SKM-1 treated with dmso at 0.1 percent for 144 hours (cell line): ENCODE results near the gene TCERG1.

Source experiments
- DNase-seq: peaks from one replicate; lab custom pipeline; 2025; ENCODE audit not compliant: unreplicated experiment; lab: John Stamatoyannopoulos, UW

The TCERG1 gene

DNA sequence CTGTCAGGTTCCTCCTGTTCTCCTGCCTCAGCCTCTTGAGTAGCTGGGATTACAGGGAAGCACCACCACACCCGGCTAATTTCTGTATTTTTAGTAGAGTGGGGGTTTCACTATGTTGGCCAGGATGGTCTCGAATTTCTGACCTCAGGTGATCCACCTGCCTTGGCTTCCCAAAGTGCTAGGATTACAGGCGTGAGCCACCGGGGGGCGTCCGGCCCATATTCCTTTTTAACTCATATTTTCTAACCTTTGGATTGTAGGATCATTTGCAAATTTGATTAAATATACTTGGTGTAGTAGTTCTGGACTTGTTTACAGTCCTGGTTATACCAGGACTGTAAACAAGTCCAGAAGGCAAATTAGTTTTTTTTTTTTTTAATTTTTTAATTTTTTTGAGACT, 4.3 kb downstream of the TCERG1 start:
- no peak for DNase-seq

DNA sequence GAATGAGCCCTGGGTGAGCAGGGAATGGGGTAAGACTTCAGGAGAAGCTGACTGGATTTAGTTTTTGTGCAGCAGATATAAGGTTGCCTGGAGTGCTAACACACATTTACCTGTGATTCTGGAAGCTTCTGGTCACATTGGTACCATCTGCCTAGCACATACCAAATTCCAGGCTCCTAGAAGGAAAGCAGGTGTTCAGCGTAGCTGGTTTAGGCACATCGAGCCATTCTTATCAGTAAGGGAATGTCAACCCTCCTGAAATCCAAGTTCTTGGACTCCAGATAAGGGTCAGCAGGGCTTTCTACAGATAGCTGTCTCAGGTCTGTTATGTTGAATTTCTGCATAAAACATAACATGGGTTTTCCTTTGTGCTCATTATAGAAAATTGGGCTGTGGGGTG, 10.3 kb downstream of the TCERG1 start:
- no peak for DNase-seq

DNA sequence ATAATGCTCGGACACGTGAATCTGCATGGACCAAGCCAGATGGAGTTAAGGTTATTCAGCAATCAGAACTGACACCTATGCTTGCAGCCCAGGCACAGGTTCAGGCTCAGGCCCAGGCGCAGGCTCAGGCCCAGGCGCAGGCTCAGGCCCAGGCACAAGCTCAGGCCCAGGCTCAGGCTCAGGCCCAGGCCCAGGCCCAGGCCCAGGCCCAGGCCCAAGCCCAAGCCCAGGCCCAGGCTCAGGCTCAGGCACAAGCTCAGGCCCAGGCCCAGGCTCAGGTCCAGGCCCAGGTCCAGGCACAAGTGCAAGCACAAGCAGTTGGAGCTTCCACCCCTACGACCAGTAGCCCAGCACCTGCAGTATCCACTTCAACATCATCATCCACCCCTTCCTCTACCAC, 11.8 kb downstream of the TCERG1 start:
- DNase-seq, result no peak

DNA sequence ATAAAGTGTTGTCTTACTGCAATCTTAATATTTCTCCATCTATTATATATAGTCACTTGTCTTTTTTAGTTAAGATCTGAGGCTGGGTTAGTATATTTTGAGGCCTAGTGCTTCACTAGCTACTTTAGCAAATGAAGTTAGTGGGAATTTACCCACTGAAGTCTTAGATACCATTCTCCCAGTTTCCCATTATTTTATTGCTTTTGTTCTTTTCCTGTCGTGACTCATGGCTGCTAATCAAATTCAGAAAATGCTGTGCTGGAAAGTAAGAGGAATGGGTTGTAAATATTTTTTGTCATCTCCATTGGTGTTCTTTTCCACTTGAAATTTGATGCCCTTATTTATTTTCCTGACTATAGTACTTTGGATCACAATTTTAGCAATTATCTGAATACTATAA, 14.2 kb downstream of the TCERG1 start:
- DNase-seq, result no peak

DNA sequence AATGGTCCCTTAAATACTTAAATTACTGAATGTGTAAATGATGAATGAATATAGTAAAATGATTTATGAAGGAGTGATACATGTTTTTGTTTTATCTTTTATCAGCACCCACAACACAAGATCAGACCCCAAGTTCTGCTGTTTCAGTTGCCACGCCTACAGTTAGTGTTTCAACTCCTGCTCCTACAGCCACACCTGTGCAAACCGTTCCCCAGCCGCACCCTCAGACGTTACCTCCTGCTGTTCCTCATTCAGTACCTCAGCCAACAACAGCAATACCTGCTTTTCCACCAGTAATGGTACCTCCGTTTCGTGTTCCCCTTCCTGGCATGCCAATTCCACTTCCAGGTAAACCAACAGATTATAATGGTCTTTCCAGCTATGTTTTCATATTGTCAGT, 16.3 kb downstream of the TCERG1 start:
- DNase-seq, result no peak

DNA sequence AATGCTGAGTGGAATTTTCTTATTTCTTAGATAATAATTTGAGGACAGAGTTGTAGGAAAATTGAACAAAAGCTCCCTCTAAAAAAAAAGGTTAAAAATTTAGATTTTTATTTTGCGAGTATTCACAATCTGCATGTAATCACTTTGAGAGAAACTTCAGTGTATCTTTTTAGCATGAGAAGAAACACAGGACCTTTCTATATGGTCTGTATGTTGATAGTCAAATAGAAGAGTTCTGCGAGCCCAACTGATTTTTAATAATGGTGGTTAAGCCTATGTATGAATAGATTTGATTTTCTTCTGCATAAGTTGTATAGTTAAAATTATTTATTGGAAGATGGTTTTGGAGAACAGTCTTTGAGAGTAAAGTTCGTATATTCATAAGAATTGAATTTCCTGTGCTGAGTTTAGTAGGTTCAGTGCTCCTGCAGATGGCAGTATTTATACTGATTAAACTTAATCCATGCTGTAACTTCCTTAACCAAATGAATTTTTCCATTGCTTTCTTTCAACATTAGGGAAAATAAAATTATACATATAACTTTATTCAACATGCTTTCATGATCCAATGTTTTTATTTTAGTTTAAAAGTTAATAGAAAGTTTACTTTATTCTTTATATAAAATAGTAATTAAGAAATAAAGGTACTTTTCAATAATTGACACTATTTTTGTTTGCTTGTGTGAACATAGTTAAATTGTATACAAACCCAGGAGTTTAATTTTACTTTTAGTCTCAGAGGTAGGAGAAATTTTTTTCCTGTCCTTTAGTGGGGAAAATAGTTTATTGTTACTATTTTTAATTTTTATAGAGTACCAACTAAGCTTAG, 19.6 kb downstream of the TCERG1 start:
- no peak for DNase-seq

DNA sequence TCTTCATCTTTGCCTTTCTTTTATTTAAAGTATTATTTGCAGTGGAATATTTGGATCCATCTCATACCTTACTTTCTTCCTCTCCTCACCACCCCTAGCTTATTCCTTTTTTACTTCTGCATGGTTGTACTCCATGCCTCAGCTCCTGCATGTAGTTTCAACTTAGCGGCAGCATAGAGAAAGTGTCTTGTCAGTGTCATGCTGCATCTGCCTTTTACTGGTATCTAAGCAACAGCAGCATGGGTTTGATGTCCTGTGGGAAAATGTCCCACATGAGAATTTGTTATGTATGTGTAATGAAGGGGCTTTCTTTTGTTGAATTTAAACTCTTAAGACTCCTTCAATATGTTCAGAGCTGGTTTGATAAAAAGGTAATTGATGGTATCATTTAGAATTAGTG, 20.6 kb downstream of the TCERG1 start:
- no peak for DNase-seq

DNA sequence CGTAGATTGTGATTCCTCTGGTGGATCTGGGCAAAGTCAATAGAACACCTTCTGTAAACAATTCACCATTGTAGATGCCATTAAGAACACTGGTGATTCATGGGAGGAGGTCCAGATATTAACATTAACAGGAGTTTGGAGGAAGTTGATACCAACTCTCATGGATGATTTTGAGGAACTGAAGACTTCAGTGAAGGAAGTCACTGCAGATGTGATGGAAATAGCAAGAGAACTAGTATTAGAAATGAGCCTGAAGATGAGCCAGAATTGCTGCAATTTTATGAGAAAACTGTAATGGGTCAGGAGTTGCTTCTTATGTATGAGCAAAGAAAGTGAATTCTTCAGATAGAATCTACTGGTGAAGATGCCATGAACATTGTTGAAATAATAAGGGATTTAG, 26.9 kb downstream of the TCERG1 start:
- DNase-seq, result peak; percentile 28

DNA sequence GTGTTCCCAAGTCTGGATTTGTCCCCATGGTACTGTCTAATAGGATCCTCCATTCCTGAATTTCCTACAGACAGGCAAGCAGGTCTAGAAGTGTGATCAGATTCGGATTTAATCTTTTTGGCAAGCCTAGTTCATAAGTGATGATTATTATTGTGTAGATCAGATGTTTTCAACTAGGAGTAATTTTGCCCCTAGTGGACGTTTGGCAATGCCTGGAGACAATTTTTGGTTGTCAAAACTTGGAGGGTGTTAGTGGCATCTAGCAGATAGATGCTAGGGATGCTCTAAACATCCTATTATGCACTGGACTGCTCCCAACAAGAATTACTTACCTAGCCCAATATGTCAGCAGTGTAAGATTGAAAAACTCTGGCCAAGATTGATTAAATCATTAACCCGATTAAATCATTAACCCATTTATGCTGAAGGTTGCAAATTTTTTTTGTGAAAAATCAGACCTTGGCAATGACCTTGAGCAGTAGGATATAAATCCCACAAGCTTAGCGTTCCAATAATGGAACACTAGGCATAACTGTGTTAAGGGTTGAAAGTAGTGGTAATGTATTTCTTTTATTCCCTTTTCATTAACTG, 28.2 kb downstream of the TCERG1 start:
- DNase-seq, result no peak

DNA sequence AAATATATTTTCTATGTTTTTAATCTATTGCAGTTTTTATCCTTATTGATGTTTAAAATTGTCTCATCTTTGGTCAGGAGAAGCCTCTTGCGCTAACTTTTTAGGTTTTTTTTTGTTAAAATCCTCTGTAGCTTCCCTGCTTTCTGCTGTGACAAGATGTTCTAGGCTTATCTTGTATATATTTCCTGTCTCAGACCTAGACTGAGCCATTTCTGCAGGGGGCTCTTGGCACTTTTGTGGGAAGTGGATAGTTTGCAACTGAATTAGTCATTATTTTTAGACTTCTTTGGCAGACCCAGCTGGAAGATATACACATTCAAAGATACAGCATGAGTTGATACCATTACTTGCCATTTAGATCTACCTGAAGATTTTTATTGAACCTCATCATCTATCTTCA, 28.8 kb downstream of the TCERG1 start:
- no peak for DNase-seq

DNA sequence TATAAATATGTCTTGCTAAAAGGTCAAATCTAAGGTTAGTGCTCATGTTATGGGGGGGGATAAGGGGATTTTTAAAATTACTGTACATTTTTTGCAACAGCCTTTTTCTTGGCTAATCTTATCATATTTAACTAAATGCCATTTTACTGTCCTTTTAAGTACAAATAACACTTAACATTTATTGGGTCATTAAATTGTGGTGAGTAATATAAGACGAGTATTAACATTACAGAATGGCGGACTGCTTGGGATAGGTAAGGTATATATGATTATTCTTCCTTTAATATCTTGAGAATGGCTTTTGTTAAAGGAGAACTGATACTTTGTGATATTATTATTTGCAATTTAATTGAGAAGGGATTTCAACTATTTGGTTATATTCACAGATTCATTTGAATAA, 35.6 kb downstream of the TCERG1 start:
- DNase-seq, result no peak

DNA sequence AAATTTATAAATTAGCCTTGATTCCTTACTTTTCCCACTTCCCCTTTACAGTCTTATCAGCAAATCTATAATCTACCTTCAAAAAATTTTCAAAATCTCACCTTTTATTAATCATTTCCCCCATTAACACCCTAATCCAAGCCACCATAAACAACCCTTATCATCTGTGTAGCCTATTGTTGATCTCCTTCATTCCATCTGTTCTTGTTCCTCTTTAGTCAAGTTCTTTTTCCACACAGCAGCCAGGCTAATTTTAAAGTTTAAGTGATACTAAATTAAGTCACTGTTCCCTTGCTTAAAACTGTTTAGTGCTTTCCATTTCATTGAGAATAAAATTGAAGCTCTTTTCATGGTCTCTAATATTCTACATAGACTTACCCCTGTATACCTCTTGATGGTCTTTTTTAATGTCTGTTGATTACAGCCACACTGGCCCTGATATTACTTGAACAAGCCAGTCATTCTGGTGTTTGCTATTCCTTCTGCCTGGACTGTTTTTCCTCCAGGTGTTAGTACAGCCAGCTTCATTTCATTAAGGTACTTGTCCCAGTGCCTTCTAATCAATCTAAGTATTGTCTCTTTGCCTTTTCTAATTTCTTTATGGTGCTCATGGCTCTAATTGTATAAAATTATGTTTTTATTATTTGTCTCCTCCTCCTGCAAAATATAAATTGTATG, 37.7 kb downstream of the TCERG1 start:
- DNase-seq, result no peak

DNA sequence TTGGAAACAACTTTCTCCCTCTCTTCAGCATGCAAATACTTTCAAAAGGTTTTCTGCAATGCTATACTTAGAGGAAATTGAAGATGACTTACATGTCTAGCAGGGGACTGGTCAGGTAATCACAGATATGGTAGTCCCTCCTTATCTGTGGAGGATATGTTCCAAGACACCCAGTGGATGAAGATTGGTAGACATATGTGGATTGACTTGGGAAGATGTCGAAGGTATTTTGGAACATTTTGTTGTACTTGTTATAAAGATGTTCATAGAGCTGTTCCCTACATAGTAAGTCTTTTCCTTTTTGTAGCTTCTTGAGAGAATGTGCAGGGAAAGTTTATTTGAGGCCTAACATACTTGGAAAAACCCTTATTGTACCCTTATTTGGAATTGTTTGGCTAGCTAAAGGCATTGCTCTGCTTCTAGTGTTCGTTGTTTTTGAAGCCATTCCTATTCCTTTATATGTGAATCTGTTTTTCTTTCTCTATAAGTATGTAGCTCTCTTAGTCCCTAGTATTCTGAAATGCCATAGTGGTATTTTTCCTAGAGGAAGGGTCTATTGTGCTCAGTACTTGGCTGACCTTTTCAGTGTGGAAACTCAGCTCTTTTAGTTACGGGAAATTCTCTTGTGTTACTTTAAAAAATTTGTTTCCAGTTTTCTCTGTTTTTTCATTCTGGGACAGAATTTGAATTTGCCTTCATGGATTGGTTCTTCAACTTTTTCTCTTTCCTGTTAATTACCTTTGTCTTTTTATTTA, 43.1 kb downstream of the TCERG1 start:
- no peak for DNase-seq

DNA sequence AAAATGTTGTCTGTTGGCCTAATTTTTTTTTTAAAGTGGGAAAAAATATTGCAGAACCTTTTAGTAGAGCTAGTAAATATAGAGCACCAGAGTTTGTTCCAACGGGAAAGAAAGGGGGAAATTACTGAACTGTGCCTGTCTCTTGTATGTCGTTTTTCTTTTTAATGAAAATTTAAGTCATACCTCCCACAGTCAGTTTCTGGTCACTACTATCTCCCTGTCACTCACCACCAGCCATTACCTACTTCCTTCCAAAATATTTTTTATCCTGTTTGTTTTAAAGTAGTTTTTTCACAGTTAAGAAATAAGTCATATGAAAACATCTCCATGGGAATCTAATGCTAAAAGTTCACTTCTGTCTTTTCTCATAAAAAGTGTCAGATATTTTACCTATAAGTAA, 47.5 kb downstream of the TCERG1 start:
- DNase-seq, result no peak

DNA sequence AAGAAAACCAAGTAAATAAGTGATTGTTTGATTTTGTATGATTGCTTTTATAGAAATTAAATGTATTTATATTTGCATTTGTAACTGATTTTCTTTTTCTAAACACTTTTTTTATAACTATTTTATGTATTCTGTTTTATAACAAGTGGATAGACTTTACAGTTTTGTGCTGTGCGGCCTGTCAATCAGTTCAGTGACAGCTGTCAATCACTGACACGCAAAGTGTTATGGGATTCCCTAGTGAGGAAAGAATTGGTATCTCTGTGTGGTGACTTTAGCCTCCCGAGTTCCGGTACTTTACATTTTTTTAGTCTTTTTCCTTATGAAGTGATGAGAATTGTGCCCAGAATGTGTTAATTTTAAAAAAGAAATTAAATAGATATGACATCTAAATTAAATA, 52.5 kb downstream of the TCERG1 start:
- DNase-seq, result no peak

DNA sequence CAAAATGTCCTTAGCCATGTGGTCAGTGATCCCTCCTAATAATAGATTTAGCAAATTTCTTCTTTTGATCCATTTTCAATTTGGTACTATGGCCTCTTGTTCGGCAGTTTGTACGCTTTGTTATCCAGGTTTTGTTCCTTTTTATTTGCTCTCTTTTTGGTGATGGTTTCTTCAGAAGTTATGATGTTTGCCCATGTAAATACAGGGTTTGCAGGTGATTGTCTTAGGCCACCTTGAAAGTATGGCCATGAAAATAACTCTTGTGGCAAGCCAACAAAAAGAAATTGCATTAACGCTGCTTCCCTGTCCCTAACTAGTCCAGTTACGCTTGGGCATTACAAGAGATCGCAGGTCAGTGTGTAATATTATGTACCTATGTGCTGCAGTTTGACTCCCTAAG, 60.3 kb downstream of the TCERG1 start:
- no peak for DNase-seq

DNA sequence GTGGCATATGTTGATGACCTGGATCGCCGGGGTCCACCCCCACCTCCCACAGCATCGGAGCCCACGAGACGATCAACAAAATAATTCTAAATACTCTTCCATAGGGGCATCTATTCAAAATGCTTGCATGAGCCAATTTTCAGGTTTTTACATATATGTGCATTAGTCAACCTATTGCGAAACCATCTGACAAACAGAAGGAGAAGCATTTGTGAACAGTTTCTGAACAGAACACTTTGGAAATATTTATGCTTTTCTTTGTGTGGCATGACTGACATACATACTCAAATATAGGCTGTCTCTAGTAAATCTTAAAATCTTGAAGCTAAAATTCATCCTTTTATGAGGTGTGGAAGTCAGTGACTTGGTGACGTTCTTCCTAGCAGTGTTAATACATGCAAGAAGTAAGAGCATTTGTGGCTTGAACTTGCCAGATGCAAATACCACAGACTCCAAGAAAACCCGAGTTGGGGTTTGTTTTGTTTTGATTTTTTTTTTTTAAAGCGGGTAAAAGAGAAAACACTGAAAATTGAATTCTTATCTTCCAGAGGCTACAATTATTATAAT, 63.5 kb downstream of the TCERG1 start:
- no peak for DNase-seq

DNA sequence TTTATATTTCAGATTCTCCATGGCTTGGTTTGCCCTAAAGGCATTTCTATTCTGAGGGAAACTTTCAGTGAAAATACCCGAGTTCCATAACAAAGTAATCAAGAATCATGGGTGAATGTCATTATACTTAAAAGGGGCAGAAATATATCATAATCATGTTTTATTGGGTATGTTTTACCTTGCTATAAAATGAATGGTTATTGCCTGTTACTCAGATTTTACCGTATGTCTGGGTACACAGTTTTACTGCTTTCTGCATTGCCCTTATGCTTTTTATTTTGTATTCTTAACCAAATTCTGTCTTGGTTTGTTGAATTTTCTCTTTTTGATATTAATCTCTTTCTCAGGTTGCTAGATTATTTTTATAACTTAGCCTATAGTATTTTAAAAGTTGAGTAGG, 66.3 kb downstream of the TCERG1 start:
- DNase-seq, result no peak

DNA sequence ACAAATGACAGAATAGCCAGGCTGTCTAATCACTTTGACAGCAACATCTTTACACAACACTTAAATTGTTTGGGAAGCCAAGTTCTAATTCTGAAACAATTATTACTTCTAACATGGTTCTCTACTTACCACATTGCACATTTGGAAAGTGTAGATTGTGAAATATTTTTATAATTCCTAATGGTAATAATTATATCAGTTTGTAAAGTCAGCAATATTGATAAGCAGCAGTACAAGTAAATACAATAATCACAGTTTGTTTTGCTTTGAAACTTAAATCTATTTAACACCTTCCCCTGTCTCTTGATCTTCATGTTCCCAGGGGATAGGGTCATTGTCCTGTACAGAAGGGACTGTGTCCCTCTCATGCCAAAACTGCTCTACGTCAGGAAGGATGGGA, 67.4 kb downstream of the TCERG1 start:
- DNase-seq, result no peak

DNA sequence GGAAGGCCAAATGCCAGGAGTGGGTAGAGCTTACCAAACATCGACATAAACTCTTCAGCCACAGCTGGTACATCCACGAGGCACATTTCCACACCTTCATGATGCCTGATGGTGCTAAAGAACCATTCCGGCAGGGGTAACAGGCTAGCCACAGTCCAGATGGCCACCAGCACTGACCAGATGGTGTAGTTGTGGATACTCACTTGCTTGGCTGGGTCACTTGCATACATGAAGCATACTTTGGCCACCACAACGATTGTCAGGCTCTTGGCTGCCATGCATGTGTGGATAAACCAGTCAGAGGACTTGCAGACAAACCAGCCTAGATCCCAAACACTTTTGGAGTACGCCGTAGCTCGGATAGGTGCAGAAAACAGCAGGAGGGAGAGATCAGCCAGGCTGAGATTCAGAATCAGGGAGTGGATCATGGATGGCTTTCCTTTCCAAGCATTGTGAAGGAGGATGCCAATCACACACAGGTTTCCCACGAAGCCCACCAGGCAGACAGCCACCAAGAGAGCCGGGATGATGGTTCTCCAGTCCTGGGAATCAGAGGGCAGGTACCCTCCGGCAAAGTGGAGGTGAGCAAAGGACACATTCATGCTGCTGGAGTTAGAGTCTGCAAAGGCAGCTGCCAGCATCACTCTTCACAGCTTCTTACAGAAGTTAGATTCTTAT, 68.5 kb downstream of the TCERG1 start:
- DNase-seq, result no peak

DNA sequence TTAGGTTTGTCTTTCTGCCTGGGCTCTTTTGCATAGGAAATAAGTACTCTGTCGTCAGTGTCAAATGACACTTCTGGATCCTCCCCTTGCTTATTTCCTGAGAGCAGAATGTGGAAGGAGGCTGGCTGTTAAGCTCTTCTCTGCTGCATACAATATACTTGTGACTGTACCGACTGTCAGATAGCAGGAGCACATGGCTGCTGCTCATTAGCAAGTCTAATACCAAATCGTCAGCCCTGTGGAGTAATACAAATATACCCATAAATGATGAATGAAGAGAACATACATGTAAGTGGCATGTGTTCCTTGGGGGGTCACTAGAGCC, 69.0 kb downstream of the TCERG1 start, which contains the start of gene GPR151:
GPR151 (minus strand) TSS at position 40 of the 325 bp plus-strand sequence. CDS start 77 bp downstream, outside the sequence.
- DNase-seq, result no peak
